ENCODE results near the gene GPHB5.
A peak's percentile ranks its signal among the peaks of the same experiment; 100 is the strongest.

GPHB5 gene

DNA sequence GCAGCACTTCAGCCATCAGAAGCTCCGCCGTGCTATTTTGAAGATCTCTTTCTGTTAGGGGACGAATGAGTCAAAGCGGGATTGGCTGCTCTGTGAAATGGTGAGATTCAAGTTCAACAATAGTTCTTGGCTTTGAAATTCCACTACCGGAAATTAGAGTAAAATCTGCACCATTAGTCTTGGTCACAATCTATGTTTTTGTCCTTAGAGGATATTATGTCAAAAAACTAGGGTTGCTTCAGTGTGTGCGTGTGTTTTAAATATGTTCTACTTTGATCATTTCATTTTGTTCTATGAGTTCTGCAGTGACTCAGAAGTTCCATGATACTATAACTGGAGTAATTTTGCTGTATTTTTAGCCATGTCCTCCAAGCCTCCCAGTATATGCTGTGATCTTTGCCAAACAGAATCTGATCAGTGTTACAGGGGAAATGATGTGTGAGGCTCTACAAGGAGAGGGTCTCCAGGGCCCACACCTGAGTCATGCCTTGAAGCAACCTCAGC is 22.6 kb downstream of the GPHB5 start:
- DNase-seq (ENCODE audit: low read depth): peak; percentile 41
- TF ChIP-seq, protein P1, sequence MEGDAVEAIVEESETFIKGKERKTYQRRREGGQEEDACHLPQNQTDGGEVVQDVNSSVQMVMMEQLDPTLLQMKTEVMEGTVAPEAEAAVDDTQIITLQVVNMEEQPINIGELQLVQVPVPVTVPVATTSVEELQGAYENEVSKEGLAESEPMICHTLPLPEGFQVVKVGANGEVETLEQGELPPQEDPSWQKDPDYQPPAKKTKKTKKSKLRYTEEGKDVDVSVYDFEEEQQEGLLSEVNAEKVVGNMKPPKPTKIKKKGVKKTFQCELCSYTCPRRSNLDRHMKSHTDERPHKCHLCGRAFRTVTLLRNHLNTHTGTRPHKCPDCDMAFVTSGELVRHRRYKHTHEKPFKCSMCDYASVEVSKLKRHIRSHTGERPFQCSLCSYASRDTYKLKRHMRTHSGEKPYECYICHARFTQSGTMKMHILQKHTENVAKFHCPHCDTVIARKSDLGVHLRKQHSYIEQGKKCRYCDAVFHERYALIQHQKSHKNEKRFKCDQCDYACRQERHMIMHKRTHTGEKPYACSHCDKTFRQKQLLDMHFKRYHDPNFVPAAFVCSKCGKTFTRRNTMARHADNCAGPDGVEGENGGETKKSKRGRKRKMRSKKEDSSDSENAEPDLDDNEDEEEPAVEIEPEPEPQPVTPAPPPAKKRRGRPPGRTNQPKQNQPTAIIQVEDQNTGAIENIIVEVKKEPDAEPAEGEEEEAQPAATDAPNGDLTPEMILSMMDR (conservative IDR thresholded peaks at IDR 0.05; ENCODE audit: control insufficient read depth, insufficient read depth, low read depth, low read length): no peak
- no peak overlapping the region for H3K4me3 ChIP-seq (ENCODE audit: control insufficient read depth, low read depth, low read length)

DNA sequence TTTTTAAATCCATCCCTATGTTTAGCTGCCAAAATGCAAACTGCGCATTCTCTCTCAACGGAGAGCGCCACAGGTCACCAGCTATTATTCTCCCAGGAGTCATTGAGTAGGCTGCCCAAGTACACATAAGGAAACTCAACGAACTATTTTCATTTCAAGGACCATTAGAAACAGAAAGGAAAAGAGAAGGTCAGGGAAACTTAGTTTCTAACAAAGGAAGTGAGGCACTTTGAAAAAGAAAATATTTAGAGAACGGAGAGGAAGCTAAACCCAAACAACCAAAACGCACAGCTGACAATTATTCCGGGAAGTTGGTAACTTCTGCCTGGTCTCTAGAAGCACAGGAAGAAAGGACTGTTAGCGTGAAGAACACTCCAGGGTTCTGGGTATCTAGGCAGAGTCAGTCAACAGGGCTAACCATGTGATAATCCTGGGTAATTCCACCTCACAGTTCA is 23.5 kb downstream of the GPHB5 start:
- DNase-seq (ENCODE audit: low read depth): no peak
- H3K4me3 ChIP-seq (ENCODE audit: control insufficient read depth, low read depth, low read length): no peak overlapping the region
- TF ChIP-seq, protein P1 (conservative IDR thresholded peaks at IDR 0.05; ENCODE audit: control insufficient read depth, insufficient read depth, low read depth, low read length): no peak

DNA sequence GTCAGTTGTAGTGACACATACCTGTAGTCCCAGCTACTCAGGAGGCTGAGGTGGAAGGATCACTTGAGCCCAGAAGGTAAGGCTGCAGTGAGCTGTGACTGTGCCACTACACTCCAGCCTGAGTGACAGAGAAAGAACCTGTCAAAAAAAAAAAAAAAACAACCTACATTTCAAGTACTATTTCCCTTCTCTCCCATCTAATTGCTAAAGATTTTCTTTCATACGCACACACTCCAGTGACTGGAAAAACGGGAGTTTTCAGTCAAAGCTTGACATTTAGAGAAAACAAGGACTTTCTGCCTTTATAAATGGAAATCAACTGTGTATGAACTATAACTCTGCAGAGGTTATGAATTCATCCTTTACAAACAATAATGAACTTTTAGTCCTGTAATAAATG is 25.9 kb downstream of the GPHB5 start:
- TF ChIP-seq, protein P1 (conservative IDR thresholded peaks at IDR 0.05; ENCODE audit: control insufficient read depth, insufficient read depth, low read depth, low read length): no peak
- no peak for DNase-seq (ENCODE audit: low read depth)
- no peak overlapping the region for H3K4me3 ChIP-seq (ENCODE audit: control insufficient read depth, low read depth, low read length)

DNA sequence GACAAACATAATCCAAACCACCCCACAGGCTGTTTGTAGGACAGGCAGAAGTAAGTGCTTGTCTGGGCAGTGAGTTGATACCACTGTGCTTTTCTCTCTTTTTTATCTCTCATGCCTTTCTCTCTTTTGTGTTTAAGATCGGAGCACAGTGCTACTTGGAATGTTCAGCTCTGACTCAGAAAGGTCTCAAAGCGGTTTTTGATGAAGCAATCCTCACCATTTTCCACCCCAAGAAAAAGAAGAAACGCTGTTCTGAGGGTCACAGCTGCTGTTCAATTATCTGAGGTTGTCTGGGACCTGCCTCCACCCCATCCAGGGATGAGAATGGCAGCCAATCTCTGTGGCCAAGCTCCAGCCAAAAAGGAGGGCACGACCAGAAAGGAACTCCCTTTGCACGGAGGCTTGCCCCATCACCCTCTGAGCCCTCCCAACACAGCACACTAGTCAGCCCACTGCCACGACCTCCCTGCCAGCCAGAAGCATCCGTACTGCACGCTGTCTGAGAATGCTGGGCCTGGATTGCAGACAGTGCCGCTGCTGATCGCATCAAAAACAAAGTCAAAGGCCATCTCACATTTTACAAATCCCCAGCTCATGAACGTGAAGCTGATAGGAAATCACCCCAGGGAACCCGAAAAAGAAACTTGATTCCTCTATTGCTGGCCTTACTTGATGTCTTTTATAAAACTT is 27.8 kb downstream of the GPHB5 start:
- TF ChIP-seq, protein P1 (conservative IDR thresholded peaks at IDR 0.05; ENCODE audit: control insufficient read depth, insufficient read depth, low read depth, low read length): no peak
- DNase-seq (ENCODE audit: low read depth): peak; percentile 24

DNA sequence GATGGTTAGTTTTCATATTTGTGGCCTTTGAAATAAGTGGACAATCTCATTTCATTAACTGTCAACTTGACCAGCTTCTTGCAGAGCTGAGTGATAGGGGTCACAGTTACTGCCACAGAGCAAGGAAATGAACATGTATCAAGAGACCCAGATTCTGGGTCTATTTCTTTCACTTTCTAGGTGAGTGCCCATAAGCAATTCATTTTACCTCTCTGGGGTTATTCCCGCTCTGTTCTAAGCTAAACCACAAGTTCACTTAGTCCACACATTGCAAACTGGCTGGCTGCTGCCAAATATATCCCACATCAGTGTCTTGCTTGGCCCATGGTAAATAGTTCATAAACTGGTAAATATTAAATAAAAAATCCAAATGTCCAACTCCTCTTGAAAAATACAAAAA is 29.9 kb downstream of the GPHB5 start:
- no peak overlapping the region for H3K4me3 ChIP-seq (ENCODE audit: control insufficient read depth, low read depth, low read length)
- no peak for DNase-seq (ENCODE audit: low read depth)
- TF ChIP-seq, protein P1 (conservative IDR thresholded peaks at IDR 0.05; ENCODE audit: control insufficient read depth, insufficient read depth, low read depth, low read length): no peak

More for the DNA sequence above, 27.8 kb downstream of the GPHB5 start:
- no peak overlapping the region for H3K4me3 ChIP-seq (ENCODE audit: control insufficient read depth, low read depth, low read length)

DNA sequence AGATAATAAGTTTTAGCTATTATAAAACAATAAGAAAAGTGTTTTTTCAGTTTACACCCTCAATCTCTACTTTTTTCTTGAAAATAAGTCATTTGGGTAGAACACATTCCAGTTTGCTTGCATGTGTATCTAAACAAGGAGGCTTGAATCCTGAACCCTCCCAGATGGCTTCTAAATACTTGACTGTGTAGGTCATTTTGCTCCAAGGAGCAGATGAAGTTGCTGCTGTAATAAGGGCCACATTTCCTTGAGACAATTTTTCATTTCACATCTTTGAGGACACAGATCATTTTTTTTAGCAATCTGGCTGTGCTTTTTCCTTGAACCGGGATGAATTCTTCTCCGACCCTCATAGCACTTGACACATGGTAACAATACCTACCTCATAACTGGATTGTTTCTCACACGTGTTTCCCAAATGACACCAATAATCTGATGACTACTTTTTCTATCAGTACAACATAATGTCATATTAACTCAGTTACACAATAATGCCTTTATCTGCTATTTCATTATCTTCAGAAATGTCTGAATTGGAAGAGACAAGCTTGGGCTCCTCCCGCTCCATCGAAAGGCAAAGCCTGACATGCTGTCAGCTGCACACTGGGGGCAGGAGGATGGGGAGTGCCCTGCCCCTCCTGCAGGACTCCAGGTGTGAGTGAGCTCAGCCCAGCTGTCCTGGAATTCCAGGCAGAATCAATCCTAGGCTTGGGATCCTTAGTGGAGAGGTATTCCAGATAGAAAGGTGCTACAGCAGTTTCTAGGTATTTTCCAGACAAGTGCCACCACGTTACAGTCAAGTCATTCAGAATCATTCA is 30.9 kb downstream of the GPHB5 start:
- H3K4me3 ChIP-seq (ENCODE audit: control insufficient read depth, low read depth, low read length): no peak overlapping the region
- TF ChIP-seq, protein P1 (conservative IDR thresholded peaks at IDR 0.05; ENCODE audit: control insufficient read depth, insufficient read depth, low read depth, low read length): no peak
- peak; percentile 23 for DNase-seq (ENCODE audit: low read depth)

Measured in fibroblast of mammary gland (primary cell).